GM18508 (cell line): ENCODE data around the gene PHTF2.
"Not testable (repeated sequence)": the region's sequence is repeated elsewhere in the genome, so short reads cannot be mapped to it uniquely, and the experiment has no call there.

Source experiments
- ATAC-seq: cut with Tn5 transposase; IDR thresholded peaks from one replicate; pipeline ENCODE4 v1.9.1; 2021; ENCODE audit warnings: moderate number of reproducible peaks; ENCODE audit not compliant: insufficient read depth, unreplicated experiment

The PHTF2 gene

DNA sequence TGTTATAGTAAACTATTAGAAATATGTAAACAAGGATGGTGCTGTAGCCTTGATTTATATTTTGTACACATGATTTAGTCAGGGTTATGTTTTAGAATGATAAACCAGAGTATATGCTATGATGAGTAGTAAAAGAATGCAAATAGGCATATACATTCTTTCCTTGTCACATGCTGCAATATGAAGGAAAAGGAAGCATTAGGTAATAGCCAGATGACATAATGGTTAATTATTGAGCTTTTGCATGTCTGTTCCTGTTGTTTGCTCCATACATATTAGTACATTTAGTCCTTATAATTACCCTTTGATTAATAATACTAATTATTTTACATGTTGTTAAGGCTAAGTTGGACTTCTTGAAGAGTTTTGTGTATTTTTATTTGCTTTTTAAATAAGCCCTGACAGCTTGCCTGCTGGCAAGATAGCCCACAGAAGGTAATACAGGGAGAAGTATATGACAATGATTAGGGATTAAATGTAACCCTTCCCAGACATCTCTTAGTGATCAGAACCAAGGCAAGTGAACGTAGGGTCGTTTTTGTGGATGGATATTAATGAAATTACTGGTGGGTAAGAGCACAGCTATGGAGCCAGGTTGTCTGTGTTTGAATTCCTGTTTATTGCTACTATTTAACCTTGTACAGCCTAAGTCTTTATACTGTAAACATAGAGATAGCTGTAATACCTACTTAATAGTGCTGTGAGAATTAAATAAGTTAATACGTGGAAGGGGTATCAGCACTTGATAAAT, 68.4 kb downstream of the PHTF2 start:
- ATAC-seq = no peak

DNA sequence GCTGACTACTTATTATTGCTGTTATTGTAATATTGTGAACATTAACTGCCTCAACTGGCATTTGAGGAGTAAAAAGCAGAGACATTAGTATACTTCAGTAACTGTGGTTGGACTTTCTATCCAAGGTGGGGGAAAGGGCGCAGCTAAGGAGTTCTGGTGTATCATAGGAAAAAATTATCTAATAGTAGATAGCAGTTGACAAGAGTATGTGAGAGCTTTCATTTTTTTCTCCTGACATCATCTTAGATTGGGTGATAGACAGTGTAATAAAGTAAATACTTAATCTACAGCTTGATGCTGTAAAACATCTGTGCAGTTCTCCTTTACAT, 68.9 kb downstream of the PHTF2 start:
- ATAC-seq = no peak

DNA sequence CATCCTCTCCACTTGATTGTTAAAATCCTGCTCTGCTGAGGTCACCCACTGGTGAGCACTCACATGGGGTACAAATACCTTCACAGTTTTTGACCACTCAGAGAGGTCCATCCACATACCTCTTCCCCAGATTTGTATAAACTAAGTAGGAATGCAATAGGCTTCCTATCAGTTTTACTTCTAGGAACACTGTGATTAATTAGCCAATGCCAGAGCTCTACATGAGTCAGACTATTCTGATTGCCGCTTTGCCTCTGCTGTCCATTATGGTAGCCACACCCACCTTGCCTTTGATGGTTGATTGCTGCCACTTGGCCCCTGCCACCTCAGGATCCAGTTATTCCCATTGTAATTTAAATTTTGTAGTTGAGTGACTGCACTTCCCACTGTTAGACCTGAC, 73.7 kb downstream of the PHTF2 start:
- not testable (repeated sequence) for ATAC-seq

DNA sequence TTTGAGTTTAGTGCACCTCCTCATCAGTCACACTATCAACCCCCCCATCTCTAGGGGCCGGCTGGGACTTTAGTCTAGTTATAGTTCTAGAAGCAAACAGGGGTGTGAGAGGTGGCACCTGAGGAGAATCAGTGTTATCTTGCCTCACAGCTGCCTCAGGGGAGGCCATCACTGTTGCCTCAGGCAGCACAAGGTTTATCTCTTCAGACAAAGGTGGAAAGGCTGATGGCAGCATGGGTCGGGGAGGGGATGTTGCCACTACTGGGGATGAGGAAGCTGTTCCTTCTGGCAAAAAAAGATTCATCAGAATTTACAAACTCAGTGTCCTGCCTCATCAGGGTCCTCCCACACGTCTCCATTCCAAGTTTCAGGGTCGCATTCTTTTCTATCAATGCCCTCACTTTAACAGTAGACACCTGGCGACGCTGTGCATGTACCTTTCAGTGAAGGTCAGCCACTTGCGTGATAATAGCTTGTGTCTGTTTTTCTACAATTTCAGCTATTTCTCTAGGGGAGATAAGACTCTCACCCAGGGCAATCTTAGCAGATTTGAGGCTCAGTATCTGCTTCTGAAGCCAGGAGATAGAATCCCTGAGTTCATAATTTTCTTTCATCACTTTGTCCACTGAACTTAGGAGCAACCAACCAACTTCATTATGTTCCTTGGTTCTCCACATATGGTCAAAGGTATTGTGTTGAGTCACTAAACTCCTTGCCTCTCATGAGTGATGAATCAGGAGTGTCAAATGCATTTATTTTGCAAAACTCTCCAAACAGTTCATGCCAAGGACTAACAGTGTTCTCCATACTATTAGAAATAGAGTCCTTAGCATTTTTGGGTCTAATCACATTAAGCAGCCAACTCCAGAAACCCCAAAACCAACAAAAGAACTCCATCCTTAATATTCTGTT, 75.1 kb downstream of the PHTF2 start:
- ATAC-seq = not testable (repeated sequence)

DNA sequence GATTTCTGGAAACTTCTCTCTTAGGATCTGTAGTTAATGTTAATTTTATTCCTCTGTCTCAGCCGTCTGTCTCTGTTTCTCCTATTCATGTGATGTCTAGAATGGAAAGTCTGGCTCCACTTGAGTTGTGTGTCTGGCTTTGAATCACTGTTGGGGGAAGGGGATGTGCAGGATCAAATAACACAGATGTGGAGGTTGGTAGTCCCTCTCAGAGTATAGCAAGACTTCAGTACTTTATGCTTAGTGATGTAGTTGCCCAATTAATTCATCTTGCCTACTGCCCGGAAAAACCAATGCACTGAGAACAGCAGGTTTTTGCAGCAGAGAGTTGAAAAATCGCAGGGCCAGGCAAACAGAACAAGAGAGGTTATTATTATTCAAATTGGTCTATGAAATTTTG, 79.2 kb downstream of the PHTF2 start:
- no peak for ATAC-seq

DNA sequence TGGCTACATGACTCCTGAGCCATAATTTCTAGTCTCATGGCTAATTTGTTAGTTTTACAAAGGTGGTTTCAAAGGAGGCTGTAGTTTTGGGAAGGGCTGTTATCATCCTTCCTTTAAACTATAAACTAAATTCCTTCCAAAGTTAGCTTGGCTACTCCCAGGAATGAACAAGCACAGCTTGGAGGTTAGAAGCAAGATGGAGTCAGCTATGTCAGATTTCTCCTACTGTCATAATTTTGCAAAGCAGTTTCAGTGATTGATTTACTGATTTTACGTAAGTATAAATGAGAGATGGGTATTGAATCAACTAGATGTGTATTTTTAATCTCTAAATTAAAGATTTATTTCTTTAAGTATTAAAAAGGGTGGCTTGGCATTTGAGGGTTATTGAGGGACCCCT, 79.9 kb downstream of the PHTF2 start:
- no peak for ATAC-seq

DNA sequence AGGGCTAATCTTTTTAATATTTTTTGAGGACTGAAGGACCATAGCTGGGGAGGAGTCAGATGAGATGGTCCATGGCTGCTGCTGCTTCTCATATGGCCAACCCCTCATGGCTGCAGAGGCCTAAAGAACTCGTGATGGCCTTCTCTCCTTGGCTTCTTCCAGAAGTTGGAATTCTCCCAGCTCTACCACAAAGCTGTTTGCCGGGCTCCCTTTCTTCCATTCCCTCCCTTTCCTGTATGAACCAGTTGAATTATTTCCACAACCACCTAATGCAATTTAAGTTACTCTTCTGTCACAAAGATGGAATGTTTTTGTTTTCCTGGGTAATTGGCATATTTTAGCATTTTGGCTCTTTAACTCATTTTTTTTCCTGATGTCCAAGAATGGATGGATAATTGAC, 80.7 kb downstream of the PHTF2 start:
- ATAC-seq = no peak

DNA sequence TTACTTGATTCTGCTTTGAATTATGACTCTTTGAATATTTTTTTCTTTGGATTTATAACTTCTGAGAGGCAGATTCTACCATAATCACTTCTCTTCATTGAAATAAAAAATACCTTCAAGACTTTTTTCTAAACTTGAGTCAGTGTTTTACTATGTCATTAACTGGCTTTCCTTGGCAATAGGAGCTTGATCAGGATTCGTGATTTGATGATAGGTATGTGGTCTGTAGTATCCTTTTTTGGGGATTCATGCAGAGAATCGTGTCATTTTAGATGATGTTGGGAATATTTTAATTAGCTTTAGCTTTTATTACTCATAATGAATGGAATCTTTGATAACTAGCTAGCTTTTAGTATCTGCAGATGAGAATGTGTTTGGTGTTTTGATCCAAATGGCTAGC, 83.3 kb downstream of the PHTF2 start:
- ATAC-seq = no peak

DNA sequence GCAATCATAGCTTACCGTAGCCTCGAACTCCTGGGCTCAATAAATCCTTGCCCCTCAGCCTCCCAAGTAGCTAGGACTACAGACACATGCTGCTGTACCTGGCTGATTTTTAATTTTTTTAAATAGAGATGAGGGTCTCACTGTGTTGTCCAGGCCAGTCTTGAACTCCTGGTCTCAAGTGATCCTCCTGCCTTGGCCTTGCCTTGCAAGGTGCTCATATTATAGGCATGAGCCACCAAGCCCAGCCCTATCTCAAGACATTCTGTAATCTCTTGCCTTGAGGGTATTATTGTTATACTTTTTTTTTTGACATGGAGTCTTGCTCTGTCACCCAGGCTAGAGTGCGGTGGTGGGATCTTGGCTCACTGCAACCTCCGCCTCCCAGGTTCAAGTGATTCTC, 86.6 kb downstream of the PHTF2 start:
- ATAC-seq = no peak

DNA sequence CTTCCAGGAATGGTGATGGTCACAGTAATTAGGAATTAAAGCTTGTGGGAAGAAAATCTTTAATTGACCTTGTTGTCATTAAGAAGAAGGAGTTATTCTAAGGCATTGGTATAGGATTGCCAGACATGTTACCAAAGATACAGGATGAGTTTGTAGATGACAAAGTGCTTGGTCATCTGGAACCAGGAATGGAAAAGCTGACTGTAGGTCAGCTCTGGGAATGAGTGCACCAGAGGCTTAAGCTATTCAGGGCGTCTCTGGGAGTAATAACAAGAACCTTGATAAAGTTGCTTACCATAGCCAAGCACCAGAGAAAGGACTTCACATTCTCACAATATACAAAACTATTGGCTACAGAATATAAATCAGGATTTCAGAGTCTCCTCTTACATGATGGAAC, 89.0 kb downstream of the PHTF2 start:
- ATAC-seq = no peak

DNA sequence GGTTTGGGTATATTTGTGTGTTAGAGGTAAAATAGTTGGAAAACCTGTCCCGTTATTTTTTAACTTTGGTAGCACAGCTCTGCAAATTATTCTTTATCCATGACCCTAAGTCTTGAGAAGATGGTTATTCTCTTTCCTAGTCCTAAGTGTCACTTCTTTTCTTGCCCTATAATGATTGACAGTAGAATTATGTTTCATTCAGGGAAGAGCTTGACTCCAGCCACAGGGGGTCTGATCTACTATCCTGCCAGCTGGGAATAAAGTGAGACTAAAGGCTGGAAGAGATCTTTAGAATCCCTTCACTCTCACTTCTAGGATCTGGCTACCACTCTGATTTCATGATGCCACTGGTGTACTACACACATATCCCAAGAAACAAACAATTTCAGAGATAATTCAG, 90.4 kb downstream of the PHTF2 start:
- no peak for ATAC-seq

DNA sequence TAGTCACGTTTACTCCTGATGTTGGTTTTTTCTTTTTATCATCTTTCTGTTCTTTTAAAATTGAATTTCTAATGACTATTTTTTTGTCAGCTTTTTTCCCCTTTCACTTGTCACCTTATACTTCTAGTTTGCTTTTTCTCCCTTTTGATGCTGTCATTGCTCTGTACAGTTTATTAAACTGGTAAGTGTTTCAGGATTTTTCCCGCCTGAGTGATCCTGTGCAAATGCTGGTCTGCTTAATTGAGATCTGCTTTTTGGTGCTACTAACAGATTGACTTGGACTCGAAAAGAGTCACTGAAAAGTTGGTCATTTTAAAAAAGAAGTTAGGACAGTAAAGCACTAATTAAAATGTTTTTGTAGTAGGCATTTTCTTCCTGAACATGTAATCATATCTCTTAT, 95.2 kb downstream of the PHTF2 start:
- no peak for ATAC-seq

DNA sequence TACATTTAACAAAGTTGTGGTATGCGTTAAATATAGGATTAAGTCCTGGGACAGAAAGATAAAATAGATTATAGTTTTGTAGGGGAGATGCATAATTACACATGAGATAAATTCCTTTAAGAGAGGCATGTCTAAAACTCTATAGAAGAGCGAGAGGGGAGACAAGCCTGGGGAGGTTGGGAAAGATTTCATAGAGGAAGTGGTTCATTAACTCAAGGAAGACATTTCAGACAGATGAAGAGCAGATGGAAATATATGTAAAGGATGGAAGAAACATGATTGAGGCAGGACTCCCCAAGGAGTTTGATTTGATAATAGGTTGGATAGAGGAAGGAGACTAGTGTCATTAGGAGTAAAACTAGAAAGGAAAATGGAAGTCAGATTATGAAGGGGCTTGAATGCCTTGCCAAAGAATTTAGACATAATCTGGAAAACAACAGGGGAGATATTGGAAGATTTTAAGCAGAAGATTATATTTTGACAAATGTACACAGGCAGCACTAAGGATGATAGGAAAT, 96.1 kb downstream of the PHTF2 start:
- ATAC-seq = no peak

DNA sequence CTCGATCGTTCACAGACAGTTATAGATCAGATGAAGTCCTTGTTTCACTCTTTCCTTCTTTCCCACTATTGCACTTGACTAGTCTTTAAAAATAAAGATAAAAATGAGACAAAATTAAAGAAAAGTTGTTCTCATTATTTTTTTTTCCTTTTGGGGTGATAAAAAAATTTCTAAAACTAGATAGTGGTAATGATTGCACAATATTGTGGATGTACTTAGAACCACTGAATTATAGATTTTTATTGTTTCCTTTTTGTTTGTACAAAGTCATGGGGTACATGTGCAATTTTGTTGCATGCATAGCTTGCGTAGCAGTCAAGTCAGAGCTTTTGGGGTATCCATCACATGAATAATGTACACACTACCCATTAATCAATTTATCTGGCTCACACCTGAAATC, 97.3 kb downstream of the PHTF2 start:
- ATAC-seq = no peak

DNA sequence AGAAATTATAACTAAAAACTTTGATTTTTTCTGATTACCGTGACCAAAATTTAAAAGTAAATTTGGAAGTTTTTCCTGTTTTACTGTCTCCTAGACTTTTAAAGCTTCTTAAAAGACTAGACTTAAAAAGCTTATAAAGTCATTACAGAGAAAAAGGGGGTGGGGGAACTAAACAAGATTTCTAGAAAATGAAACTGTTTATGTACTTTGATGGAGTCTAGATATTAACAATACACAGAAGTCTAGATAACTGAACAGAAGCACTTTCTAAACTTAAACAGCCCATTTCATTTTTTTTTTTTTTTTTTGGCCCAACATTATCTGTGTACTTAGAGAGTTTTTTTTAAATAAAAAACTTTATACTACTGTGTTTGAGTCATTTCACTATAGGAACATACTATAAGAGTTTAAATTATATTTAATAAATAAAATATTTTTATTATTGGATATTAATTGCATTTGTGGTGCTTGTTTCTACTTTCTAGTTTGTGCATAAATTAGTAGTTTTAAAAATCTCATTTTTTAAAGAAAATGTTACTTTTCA, 98.5 kb downstream of the PHTF2 start:
- ATAC-seq = no peak

DNA sequence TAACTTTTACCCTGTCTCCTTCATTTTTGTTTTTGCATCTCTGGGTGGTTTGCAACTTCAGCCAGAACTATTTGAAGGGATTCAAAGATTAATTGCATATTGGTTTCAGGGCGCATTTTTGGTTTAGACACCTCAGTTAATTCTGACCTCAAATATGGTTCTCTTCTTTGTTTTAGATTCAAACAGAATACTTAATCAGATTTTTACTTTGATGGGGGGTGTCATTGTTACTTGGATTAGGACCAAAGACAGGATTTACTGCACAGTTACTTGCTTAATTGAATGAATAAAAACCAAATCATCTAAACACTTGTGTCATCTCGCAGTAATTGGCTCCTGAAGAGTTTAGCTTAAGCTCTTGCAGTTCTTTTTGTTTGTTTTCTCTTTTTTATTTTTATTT, 100.9 kb downstream of the PHTF2 start:
- ATAC-seq = no peak

DNA sequence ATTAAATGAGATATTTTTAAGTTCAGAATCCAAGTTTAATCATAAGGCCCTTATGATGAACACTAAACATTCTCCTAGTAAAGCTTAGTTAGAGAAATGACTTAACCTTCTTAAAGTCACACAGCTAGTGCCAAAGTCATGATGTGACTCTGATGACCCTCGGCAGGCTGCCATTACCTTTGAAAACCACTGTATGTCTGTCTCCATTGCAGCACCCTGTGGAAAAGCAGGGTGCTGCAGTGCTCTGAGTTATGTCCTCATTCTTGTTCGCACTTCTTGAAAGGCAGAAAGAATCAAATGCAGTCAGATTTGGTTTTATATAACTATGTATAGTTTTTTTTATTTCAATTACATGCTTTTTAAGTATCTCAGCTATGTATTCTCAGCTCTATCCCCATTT, 105.0 kb downstream of the PHTF2 start:
- ATAC-seq = peak; percentile 38

DNA sequence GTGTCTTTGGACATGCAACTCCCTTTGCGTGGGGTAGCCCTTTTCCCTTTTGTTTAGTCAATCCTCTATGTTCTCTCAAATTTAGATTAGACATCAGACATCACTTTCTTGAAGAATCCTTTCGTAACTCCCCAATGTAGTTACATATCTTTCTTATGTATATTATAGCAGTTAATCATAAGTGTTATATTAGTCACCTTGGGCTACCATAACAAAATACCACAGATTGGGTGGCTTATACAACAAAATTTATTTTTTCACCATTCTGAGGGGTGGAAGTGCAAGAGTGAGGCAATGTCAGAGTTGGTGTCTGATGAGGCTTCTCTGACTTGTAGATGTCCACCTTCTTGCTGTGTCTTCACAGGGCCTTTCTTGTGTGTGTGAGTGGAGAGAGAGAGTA, 105.7 kb downstream of the PHTF2 start:
- no peak for ATAC-seq

DNA sequence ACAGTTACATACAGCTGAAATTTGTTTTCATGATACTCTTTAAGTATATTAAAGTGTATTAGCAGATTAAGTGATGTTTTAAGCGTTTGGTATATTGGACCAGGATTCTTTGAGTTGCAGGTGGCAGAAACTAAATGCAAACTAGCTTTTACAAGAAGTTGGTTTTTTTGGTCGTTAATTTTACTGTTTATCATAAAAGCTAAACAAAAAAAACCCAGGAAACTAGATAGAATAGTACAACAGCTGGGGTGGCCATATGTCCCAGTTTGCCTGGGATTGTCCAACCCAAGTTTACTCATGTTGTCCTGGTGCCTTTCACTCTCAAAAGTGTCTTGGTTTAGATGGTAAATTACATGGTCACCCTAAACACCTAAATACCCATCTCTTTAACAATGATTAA, 108.7 kb downstream of the PHTF2 start:
- ATAC-seq = no peak

DNA sequence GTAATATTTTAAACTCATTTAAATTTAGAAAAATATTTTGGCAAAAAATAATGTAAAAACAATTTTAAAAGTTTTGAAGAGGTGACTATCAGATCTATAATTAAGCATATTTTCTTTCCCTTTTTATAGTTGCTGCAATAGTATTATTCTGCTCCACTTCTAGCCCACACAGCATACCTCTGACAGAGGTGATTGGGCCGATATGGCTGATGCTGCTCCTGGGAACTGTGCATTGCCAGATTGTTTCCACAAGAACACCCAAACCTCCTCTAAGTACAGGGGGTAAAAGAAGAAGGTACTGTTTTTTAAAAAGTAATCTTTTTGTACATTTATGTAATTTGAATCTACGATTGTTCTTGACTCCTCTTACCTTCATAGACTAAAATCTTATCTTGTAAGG, 110.1 kb downstream of the PHTF2 start:
- no peak for ATAC-seq

DNA sequence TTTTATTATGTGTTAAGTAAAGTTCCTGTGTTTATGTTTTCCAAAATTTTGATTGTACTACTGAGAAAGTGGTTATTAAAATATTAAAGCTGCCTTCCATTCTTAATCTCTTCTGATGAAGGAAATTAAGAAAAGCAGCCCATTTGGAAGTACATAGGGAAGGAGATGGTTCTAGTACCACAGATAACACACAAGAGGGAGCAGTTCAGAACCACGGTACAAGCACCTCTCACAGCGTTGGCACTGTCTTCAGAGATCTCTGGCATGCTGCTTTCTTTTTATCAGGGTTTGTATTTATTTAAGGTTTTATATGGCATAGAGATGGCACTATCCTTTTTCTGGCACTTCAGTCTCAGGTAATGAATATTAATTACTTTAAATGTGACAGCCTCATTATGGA, 111.6 kb downstream of the PHTF2 start:
- no peak for ATAC-seq
